Measurements from ENCODE around the gene ELL. TPM values are rescaled to one million over a fixed set of nuclear protein-coding genes. Genes with fewer than 3 reads are reported as not detected.
A peak's percentile ranks its signal among the peaks of the same experiment; 100 is the strongest.

ELL gene
- total RNA-seq, 1 experiment from 2014 or later, result 17.0 TPM

GRCh38 chr19:18415178-18415867 is 106.5 kb downstream of the ELL start:
- peak; percentile 28 for DNase-seq
- no peak overlapping the region for H3K27ac ChIP-seq (ENCODE audit: insufficient read length, low read depth, low read length)
- no peak overlapping the region for H4K91ac ChIP-seq (ENCODE audit: insufficient read length, low read depth, low read length)
- no peaks in the 10 kb centered on the region for H3K79me1 ChIP-seq (ENCODE audit: insufficient read depth, low read depth, low read length, poor library complexity, severe bottlenecking)
- TF ChIP-seq CTCF (conservative IDR thresholded peaks at IDR 0.05), result no peak
- H3K36me3 Mint-ChIP-seq (ENCODE audit: insufficient read depth in 1 of 3, low read depth in 3 of 3), result no peaks in the 10 kb centered on the region; a peak in 1 of 7 replicates
- H2BK20ac ChIP-seq (ENCODE audit: low read depth, low read length, poor library complexity, severe bottlenecking), result no peak overlapping the region
- no peak overlapping the region for H2BK15ac ChIP-seq (ENCODE audit: low read depth, low read length)
- H3K18ac ChIP-seq (ENCODE audit: insufficient read length, low read depth, low read length), result peak overlapping the region; percentile 15
- H3K9ac ChIP-seq (ENCODE audit: extremely low read depth, insufficient read length, low read length), result no peak overlapping the region
- no peak overlapping the region for H3K4me2 ChIP-seq (ENCODE audit: insufficient read depth, insufficient read length, low read length)
- H3K9me3 ChIP-seq (ENCODE audit: control insufficient read depth, low read depth, low read length), result no peaks in the 10 kb centered on the region
- no peaks in the 10 kb centered on the region for H3K79me2 ChIP-seq (ENCODE audit: insufficient read depth, low read length)
- no peak overlapping the region for H3K27ac Mint-ChIP-seq
- H3K23ac ChIP-seq (ENCODE audit: insufficient read length, low read depth, low read length), result no peak overlapping the region
- no peak overlapping the region for H3K14ac ChIP-seq (ENCODE audit: insufficient read depth, low read length)
- H2AFZ ChIP-seq (ENCODE audit: low read length), result no peak overlapping the region
- no peaks in the 10 kb centered on the region; the same call in 1 of the 2 replicates for H3K27me3 ChIP-seq (ENCODE audit: insufficient read depth, low read length)
- no peak overlapping the region for H3K4ac ChIP-seq (ENCODE audit: low read depth, low read length)
- no peak overlapping the region for H2BK12ac ChIP-seq (ENCODE audit: insufficient read length, low read depth, low read length)
- H3K23me2 ChIP-seq (ENCODE audit: insufficient read length, low read depth, low read length, poor library complexity, severe bottlenecking), result peaks cover 14% of the 10 kb centered on the region
- no peaks in the 10 kb centered on the region for H4K20me1 ChIP-seq (ENCODE audit: control insufficient read depth, insufficient read depth, insufficient read length)
- no peak overlapping the region for H3T11ph ChIP-seq (ENCODE audit: low read length)
- H2BK5ac ChIP-seq (ENCODE audit: insufficient read length, low read length), result no peak overlapping the region
- no peak overlapping the region for H3K56ac ChIP-seq (ENCODE audit: insufficient read length, low read depth, low read length)
- no peaks in the 10 kb centered on the region; a peak in 2 of 5 replicates for H3K9me3 Mint-ChIP-seq
- peak overlapping the region in 1 of 2 experiments; percentile 84; a peak in 1 of 5 replicates for H3K4me3 Mint-ChIP-seq
- H3K27me3 Mint-ChIP-seq (ENCODE audit: low read depth), result peaks cover 60% of the 10 kb centered on the region
- H2AK5ac ChIP-seq (ENCODE audit: insufficient read length, low read length), result no peak overlapping the region
- no peak overlapping the region for H2BK120ac ChIP-seq (ENCODE audit: low read depth, low read length, poor library complexity, severe bottlenecking)
- WGBS (ENCODE audit: extremely low coverage, insufficient read length, low lambda C conversion rate), result no CpG with 5 or more reads among the region's 25 CpGs
- peaks cover 4% of the 10 kb centered on the region; the same call in 1 of the 2 replicates for H3K4me1 ChIP-seq (ENCODE audit: insufficient read depth, low read length)
- peaks cover 21 to 38% of the 10 kb centered on the region in 2 experiments for H3K4me1 Mint-ChIP-seq
- no peak overlapping the region for H4K5ac ChIP-seq (ENCODE audit: insufficient read length, low read depth, low read length)
- H4K8ac ChIP-seq (replicated peaks; ENCODE audit: insufficient read length, low read depth, low read length), result no peak overlapping the region
